ENCODE measurements around the gene SMIM5. TPM values are rescaled to one million over a fixed set of nuclear protein-coding genes. Genes with fewer than 3 reads are reported as not detected.
A peak's percentile ranks its signal among the peaks of the same experiment; 100 is the strongest.

The SMIM5 gene
- polyA plus RNA-seq, 2 of the 4 experiments (the other 2 are of a cell fraction) = 0.15 to 0.25 TPM

DNA sequence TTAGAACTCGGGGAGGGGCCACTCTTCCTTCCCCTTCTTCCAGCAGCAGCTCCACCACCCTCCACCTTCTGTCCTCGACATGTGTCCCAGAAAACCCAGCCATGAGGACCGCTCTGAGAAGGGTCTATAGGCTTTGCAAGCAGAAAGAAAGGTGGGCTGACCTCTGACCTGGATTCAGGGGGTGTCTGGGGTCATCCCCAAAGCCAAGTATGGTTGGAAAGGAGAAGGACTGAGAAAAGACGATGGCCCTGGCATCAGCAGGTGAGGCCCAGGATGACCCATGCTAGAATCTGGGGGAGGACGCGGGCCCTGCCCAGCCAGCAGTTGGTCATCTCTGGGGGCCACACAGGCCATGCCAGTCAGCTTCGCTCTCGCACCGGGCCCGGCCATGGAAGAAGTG is 6.1 kb upstream of the SMIM5 start:
- CTCF ChIA-PET = interaction anchor here (0.6 to 51.3 kb wide), 7 partner anchors 6 to 343 kb away, joined by 4 to 2254 read pairs (median 926); partner anchors contain the start of genes GALK1, MYO15B, RECQL5 and SAP30BP

GRCh38 chr17:75628425-75628824 is 4.8 kb upstream of the SMIM5 start:
- POLR2A ChIA-PET = interaction anchor here (0.6 kb wide), 1 partner anchor 36 kb away, joined by 3 read pairs; no protein-coding TSS in a partner anchor
- no peak for FAIRE-seq
- Histone ChIP-seq H3K9me3 (no peaks in the 10 kb centered on the region), H3K27ac (no peak overlapping the region), H3K4me3 (no peak overlapping the region), H3K4me2 (no peak overlapping the region), H3K4me1 (peaks cover 10% of the 10 kb centered on the region)
- no peak for DNase-seq (ENCODE audit: low read depth in 1 of 2, low spot score in 1 of 2)
- TF ChIP-seq, protein P1, sequence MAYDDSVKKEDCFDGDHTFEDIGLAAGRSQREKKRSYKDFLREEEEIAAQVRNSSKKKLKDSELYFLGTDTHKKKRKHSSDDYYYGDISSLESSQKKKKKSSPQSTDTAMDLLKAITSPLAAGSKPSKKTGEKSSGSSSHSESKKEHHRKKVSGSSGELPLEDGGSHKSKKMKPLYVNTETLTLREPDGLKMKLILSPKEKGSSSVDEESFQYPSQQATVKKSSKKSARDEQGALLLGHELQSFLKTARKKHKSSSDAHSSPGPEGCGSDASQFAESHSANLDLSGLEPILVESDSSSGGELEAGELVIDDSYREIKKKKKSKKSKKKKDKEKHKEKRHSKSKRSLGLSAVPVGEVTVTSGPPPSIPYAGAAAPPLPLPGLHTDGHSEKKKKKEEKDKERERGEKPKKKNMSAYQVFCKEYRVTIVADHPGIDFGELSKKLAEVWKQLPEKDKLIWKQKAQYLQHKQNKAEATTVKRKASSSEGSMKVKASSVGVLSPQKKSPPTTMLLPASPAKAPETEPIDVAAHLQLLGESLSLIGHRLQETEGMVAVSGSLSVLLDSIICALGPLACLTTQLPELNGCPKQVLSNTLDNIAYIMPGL (CRISPR knock-in tag; IDR thresholded peaks at IDR 0.05; ENCODE audit: borderline replicate concordance) = no peak
- TF ChIP-seq HOXA7 (CRISPR knock-in tag; IDR thresholded peaks at IDR 0.05) (no peak), NPAS2 (CRISPR knock-in tag; IDR thresholded peaks at IDR 0.05; ENCODE audit: borderline replicate concordance) (no peak), HDAC2 (IDR thresholded peaks at IDR 0.05) (no peak), ZNF302 (CRISPR knock-in tag; IDR thresholded peaks at IDR 0.05) (no peak), ESRRA (IDR thresholded peaks at IDR 0.05; ENCODE audit: borderline replicate concordance, low read length) (no peak), RNF2 (IDR thresholded peaks at IDR 0.05; ENCODE audit: borderline replicate concordance, low read depth) (no peak)
- TF ChIP-seq, protein P2, sequence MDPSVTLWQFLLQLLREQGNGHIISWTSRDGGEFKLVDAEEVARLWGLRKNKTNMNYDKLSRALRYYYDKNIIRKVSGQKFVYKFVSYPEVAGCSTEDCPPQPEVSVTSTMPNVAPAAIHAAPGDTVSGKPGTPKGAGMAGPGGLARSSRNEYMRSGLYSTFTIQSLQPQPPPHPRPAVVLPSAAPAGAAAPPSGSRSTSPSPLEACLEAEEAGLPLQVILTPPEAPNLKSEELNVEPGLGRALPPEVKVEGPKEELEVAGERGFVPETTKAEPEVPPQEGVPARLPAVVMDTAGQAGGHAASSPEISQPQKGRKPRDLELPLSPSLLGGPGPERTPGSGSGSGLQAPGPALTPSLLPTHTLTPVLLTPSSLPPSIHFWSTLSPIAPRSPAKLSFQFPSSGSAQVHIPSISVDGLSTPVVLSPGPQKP (IDR thresholded peaks at IDR 0.05; ENCODE audit: low read depth, low read length) = no peak
- no peak for ATAC-seq
- 83% methylated on average over 6 of the region's 6 CpGs for WGBS (ENCODE audit: missing lambda C conversion rate)
- CTCF ChIA-PET = interaction anchor here (0.7 to 51.3 kb wide), 10 partner anchors 5 to 268 kb away, joined by 3 to 2254 read pairs (median 86); partner anchors contain the start of genes GALK1, MYO15B, RECQL5 and SAP30BP

More for the DNA sequence above, 6.1 kb upstream of the SMIM5 start:
- POLR2A ChIA-PET = no interaction called here
- DNase-seq (ENCODE audit: low read depth in 1 of 2, low spot score in 1 of 2) = no peak
- H3K4me1 ChIP-seq = no peaks in the 10 kb centered on the region; the same call in 2 of the 3 replicates
- H3K9me3 ChIP-seq = no peaks in the 10 kb centered on the region
- ATAC-seq = no peak
- 90% methylated on average over 10 of the region's 10 CpGs for WGBS (ENCODE audit: missing lambda C conversion rate)
- no peak overlapping the region for H3K4me2 ChIP-seq
- TF ChIP-seq RARB (CRISPR knock-in tag; IDR thresholded peaks at IDR 0.05) (no peak), CBX8 (IDR thresholded peaks at IDR 0.05) (no peak), ZSCAN20 (CRISPR knock-in tag; IDR thresholded peaks at IDR 0.05) (no peak)
- H3K4me3 ChIP-seq = no peak overlapping the region
- H3K27ac ChIP-seq = no peak overlapping the region
- no peak for FAIRE-seq

DNA sequence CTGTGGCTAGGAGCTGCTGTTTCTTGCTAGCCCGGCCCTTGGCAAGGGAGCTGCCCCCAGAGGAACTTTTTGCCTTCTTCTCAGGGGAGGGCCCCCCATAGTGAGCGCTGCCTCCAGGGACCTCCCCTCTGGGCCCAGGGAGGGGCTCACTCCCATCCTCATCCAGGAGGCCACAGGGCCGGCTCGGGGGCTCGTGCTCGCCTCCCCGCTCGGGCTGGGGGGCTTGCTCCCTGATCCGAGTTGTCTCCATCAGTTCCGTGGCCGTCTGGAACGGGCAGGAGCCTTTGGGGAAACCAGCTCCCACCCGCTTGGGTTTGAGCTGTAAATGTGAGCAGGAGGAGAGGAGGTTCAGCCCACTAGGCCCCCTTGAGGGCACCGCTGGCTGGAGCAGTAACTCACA is 4.1 kb upstream of the SMIM5 start:
- Histone ChIP-seq H3K4me1 (peaks cover 17% of the 10 kb centered on the region), H3K9me3 (no peaks in the 10 kb centered on the region), H3K4me2 (no peak overlapping the region), H3K27ac (no peak overlapping the region), H3K4me3 (no peak overlapping the region)
- no peak for ATAC-seq
- peak in 1 of 2 experiments; percentile 0; a peak in 1 of 5 replicates for TF ChIP-seq JUN (IDR thresholded peaks at IDR 0.05)
- no peak for TF ChIP-seq NR3C1 (IDR thresholded peaks at IDR 0.05)
- CTCF ChIA-PET = interaction anchor here (0.9 to 51.3 kb wide), 10 partner anchors 4 to 201 kb away, joined by 3 to 2254 read pairs (median 86); partner anchors contain the start of genes GALK1, MYO15B, RECQL5 and SAP30BP
- FAIRE-seq = no peak
- no peak for DNase-seq (ENCODE audit: low read depth in 1 of 2, low spot score in 1 of 2)
- POLR2A ChIA-PET = interaction anchor here (0.9 kb wide), 1 partner anchor 119 kb away, joined by 8 read pairs; no protein-coding TSS in a partner anchor
- 80% methylated on average over 14 of the region's 14 CpGs for WGBS (ENCODE audit: missing lambda C conversion rate)

GRCh38 chr17:75630071-75630917 is 2.9 kb upstream of the SMIM5 start:
- peaks cover 19% of the 10 kb centered on the region for H3K4me1 ChIP-seq
- POLR2A ChIA-PET = interaction anchor here (0.9 to 1.1 kb wide), 2 partner anchors 37 to 118 kb away, joined by 3 to 8 read pairs; partner anchors contain the start of genes RECQL5 and SAP30BP
- no peak overlapping the region for H3K4me3 ChIP-seq
- ATAC-seq = no peak
- no peak overlapping the region for H3K4me2 ChIP-seq
- TF ChIP-seq JUN (IDR thresholded peaks at IDR 0.05) = no peak
- TF ChIP-seq HOXB5 (CRISPR knock-in tag; IDR thresholded peaks at IDR 0.05) = no peak
- TF ChIP-seq MAFK (IDR thresholded peaks at IDR 0.05; ENCODE audit: partially characterized antibody) = no peak
- DNase-seq (ENCODE audit: low read depth in 1 of 2, low spot score in 1 of 2) = no peak
- CTCF ChIA-PET = interaction anchor here (0.5 to 51.3 kb wide), 11 partner anchors 3 to 257 kb away, joined by 3 to 2254 read pairs (median 23); partner anchors contain the start of genes GALK1, MYO15B, RECQL5 and SAP30BP
- FAIRE-seq = no peak
- H3K9me3 ChIP-seq = no peaks in the 10 kb centered on the region
- no peak overlapping the region for H3K27ac ChIP-seq
- 82% methylated on average over 25 of the region's 26 CpGs for WGBS (ENCODE audit: missing lambda C conversion rate)
